HAP-1 (cell line): ENCODE measurements around the gene LMLN.
"Not testable (repeated sequence)": the region's sequence is repeated elsewhere in the genome, so short reads cannot be mapped to it uniquely, and the experiment has no call there.

ENCODE experiments used
- DNase-seq, 2 experiments: peaks; one replicate each; pipeline ENCODE4 v3.0.0-alpha.2; 2016 to 2020; ENCODE audit warnings: low spot score in 2 of 2
- H3K27me3 ChIP-seq: fragments of 250-450 bp; sonication (Bioruptor Pico); 2 replicates; pipeline ENCODE4 v1.5.1; 2020; ENCODE audit warnings: low read depth, mild to moderate bottlenecking, moderate library complexity
- H3K36me3 ChIP-seq: fragments of 250-450 bp; sonication (Bioruptor Pico); replicated peaks from 2 replicates; pipeline ENCODE4 v1.5.1; 2020; ENCODE audit warnings: mild to moderate bottlenecking
- H3K4me1 ChIP-seq: fragments of 250-450 bp; sonication (Bioruptor Pico); 2 replicates; pipeline ENCODE4 v1.5.1; 2020; ENCODE audit warnings: mild to moderate bottlenecking
- H3K4me3 ChIP-seq: fragments of 250-450 bp; sonication (Bioruptor Pico); 2 replicates; pipeline ENCODE4 v1.5.1; 2020; ENCODE audit warnings: mild to moderate bottlenecking, moderate library complexity
- H3K9me3 ChIP-seq: fragments of 250-450 bp; sonication (Bioruptor Pico); 2 replicates; pipeline ENCODE4 v1.5.1; 2020; ENCODE audit warnings: mild to moderate bottlenecking, moderate library complexity
- in situ Hi-C: fragments of 300-500 bp; cut with MboI; formaldehyde crosslinking; loops from 3 replicates; pipeline ENCODE4 v1.14.3; 2020; ENCODE audit warnings: low sequenced_read_pairs, inconsistent platforms, mixed read lengths

The LMLN gene

GRCh38 chr3:197949778-197950676 lies 10.0 kb upstream of the LMLN start, which contains the start of gene RPL35A:
Gene RPL35A (plus strand): TSS chr3:197950190. CDS start chr3:197950968, 778 bp downstream.
- H3K27me3 ChIP-seq: no peaks in the 10 kb centered on the region; the same call in 1 of the 2 replicates
- H3K36me3 ChIP-seq: peaks cover 47% of the 10 kb centered on the region
- H3K4me3 ChIP-seq: peak within 1 kb of the TSS; percentile 75
- DNase-seq: peak; percentile 87 to 97
- in situ Hi-C loops: no loop called here
- H3K4me1 ChIP-seq: peaks cover 10% of the 10 kb centered on the region
- H3K9me3 ChIP-seq: no peaks in the 10 kb centered on the region

DNA sequence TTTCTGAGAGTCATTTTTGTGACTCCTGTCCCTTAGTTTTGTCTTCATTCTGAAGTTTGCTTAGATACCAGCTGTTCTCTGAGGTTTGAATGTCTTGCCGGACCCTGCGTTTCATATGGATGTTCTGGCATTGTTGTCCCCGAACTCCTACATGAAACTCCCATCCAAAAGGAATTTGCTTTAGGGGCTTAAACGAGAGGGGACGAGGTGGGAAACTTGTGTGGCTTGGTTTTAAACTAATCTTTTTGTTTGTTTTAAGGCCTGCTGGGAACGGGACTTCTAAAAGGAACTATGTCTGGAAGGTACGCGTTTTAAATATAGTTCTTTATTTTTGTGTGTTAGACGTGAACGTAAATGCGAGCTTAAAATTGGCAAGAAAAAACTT lies 9.3 kb upstream of the LMLN start:
- in situ Hi-C loops: no loop called here
- Histone ChIP-seq H3K27me3 (no peaks in the 10 kb centered on the region; the same call in 1 of the 2 replicates), H3K4me1 (peaks cover 10% of the 10 kb centered on the region), H3K9me3 (no peaks in the 10 kb centered on the region), H3K36me3 (peaks cover 54% of the 10 kb centered on the region), H3K4me3 (peak overlapping the region; percentile 75)
- no peak for DNase-seq

- H3K9me3 ChIP-seq: no peaks in the 10 kb centered on the region
- DNase-seq: peak in 1 of 2 experiments; percentile 45
- peak overlapping the region; percentile 75 for H3K4me3 ChIP-seq
- H3K36me3 ChIP-seq: peaks cover 61% of the 10 kb centered on the region
- in situ Hi-C loops: no loop called here
- H3K4me1 ChIP-seq: peaks cover 13% of the 10 kb centered on the region
- H3K27me3 ChIP-seq: no peaks in the 10 kb centered on the region; the same call in 1 of the 2 replicates
Measured at GRCh38 chr3:197951392-197951990, 8.5 kb upstream of the LMLN start.

GRCh38 chr3:197952440-197952839 lies 7.6 kb upstream of the LMLN start:
- H3K27me3 ChIP-seq: no peaks in the 10 kb centered on the region
- no peak for DNase-seq
- H3K36me3 ChIP-seq: peaks cover 64% of the 10 kb centered on the region
- H3K9me3 ChIP-seq: no peaks in the 10 kb centered on the region
- peak overlapping the region; percentile 75; the same call in 1 of the 2 replicates for H3K4me3 ChIP-seq
- H3K4me1 ChIP-seq: peaks cover 20% of the 10 kb centered on the region
- in situ Hi-C loops: no loop called here

DNA sequence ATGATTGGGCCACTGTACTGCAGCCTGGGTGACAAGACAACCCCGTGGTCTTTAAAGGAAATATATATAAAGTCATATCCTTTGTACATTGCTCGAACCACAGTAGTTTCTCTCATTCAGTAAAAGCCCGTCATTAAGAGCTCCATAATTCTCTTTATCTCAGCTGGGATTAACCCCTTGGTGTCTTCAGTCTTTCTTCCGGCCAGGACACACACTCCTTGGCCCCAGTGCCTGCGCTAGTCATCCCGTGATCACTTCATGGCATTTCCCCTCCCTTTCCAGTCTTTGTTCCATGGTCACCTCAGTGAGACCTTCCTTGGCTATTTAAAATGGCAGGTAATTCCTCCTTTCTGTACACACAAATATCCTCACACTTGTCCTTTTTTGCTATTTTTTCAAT lies 6.7 kb upstream of the LMLN start:
- Histone ChIP-seq H3K4me1 (peaks cover 26% of the 10 kb centered on the region), H3K4me3 (no peak overlapping the region), H3K36me3 (peaks cover 64% of the 10 kb centered on the region), H3K27me3 (no peaks in the 10 kb centered on the region), H3K9me3 (no peaks in the 10 kb centered on the region)
- in situ Hi-C loops: no loop called here
- no peak for DNase-seq

DNA sequence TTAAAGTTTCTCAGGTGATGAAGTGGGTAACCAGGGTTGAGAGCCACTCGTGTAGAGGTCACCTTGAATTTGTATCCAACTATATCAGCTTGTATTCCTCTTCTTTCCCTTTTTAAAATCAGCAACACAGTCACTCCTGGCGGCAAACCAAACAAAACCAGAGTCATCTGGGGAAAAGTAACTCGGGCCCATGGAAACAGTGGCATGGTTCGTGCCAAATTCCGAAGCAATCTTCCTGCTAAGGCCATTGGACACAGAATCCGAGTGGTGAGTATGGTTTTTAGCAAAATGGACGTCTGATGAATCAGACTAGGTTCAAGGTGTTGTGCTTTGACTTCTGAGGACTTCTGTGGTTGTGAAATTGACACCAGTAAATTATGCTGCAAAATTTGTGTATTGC lies 6.1 kb upstream of the LMLN start:
- no peak overlapping the region for H3K4me3 ChIP-seq
- peaks cover 64% of the 10 kb centered on the region for H3K36me3 ChIP-seq
- no peaks in the 10 kb centered on the region for H3K27me3 ChIP-seq
- no peaks in the 10 kb centered on the region for H3K9me3 ChIP-seq
- DNase-seq: no peak
- peaks cover 29% of the 10 kb centered on the region for H3K4me1 ChIP-seq
- in situ Hi-C loops: no loop called here

DNA sequence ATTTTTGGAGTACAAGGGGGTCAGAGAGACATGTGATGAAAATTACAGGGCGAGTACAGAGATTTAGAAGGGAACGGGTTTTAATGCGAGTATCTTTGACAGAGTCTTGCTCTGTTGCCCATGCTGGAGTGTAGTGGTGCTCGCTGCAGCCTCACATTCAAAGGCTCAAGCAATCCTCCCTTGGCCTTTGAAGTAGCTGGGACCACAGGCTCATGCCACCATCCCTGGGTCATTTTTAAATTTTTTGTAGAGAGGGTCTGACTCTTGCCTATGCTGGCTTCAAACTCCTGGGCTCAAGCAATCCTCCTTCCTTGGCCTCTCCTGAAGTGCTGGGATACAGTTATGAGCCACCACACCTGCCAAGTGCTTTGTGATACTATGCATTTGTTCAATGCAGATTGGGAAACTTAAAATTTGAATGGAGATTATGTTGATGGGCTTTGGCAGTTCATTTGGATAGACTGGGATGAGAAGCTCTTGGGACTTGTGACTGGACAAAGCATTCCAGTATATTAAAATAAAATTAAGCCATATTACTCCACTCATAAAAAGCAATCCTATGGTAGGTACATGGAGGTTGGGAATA lies 4.0 kb upstream of the LMLN start:
- Histone ChIP-seq H3K9me3 (no peaks in the 10 kb centered on the region), H3K4me1 (peaks cover 42% of the 10 kb centered on the region), H3K4me3 (no peak overlapping the region), H3K27me3 (no peaks in the 10 kb centered on the region), H3K36me3 (peaks cover 57% of the 10 kb centered on the region)
- no peak for DNase-seq
- in situ Hi-C loops: no loop called here

DNA sequence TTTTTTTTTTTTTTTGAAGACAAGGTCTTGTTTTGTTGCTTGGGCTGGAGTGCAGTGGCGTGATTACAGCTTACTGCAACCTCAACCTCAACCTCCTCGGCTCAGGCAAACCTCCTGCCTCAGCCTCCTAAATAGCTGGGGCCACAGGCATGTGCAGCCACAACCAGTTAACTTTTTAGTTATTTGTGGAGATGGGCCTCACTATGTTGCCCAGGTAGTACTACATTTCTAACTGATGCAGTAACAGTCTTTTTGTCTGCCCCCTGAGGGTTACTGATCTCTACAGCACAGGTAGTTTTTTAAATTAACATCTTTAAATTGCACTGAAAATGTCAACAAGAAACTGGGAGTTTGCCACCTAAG lies 3.4 kb upstream of the LMLN start:
- DNase-seq: no peak
- H3K27me3 ChIP-seq: no peaks in the 10 kb centered on the region
- peaks cover 51% of the 10 kb centered on the region for H3K36me3 ChIP-seq
- in situ Hi-C loops: no loop called here
- no peaks in the 10 kb centered on the region for H3K9me3 ChIP-seq
- no peak overlapping the region for H3K4me3 ChIP-seq
- H3K4me1 ChIP-seq: peaks cover 47% of the 10 kb centered on the region

GRCh38 chr3:197957790-197958133 lies 2.3 kb upstream of the LMLN start:
- H3K4me3 ChIP-seq: no peak overlapping the region
- H3K27me3 ChIP-seq: no peaks in the 10 kb centered on the region
- in situ Hi-C loops: no loop called here
- DNase-seq: no peak
- H3K36me3 ChIP-seq: peaks cover 39% of the 10 kb centered on the region
- H3K4me1 ChIP-seq: peaks cover 47% of the 10 kb centered on the region
- no peaks in the 10 kb centered on the region for H3K9me3 ChIP-seq

DNA sequence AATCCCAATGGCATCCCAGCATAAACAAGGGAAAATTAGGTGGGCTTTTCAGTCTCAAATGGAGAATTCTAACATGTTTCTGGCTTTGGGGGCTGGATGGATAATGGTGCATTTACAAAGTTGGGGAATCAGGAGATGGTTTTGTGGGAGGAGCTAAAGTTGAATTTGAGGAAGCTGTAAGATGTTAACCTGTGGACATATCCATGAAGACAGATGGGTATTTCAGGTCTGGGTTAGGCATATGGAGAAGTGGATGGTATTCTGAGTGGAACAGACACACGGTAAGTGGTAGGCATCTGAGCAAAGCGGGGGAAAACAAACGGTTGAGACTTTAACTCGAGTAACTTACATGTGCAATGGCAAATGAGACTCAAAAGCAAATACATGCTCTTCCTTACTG lies 1.7 kb upstream of the LMLN start:
- H3K27me3 ChIP-seq: no peaks in the 10 kb centered on the region
- no peaks in the 10 kb centered on the region for H3K9me3 ChIP-seq
- no peak overlapping the region for H3K4me3 ChIP-seq
- in situ Hi-C loops: no loop called here
- H3K36me3 ChIP-seq: peaks cover 33% of the 10 kb centered on the region
- no peak for DNase-seq
- H3K4me1 ChIP-seq: peaks cover 43% of the 10 kb centered on the region

- H3K4me3 ChIP-seq, in situ Hi-C loops, H3K27me3 ChIP-seq, DNase-seq, H3K9me3 ChIP-seq: not testable (repeated sequence)
- Histone ChIP-seq H3K4me1 (peaks cover 39% of the 10 kb centered on the region), H3K36me3 (peaks cover 28% of the 10 kb centered on the region)
Measured at GRCh38 chr3:197958848-197959247, 1.2 kb upstream of the LMLN start.

DNA sequence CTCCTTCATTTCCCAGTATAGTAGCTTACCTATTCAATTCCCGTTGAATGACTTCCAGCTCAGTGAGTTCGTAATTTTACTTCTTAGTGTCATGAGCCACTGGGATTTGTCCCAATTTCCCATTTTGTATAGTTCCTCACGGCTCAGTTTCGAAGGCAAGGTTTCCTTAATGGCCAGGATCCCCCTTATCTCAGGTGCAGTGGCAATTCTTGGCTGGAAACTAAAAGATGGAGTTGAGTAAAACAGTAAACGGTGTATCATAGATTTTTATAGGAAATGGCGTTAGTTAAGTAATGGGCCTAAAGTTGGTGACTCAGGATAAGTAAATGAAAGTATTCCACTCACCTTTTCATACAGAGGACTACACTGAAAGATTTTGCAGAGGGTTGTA lies 522 bp upstream of the LMLN start:
- in situ Hi-C loops: no loop called here
- no peaks in the 10 kb centered on the region for H3K27me3 ChIP-seq
- no peaks in the 10 kb centered on the region for H3K9me3 ChIP-seq
- H3K4me3 ChIP-seq: peak overlapping the region; percentile 68
- no peak for DNase-seq
- H3K36me3 ChIP-seq: peaks cover 22% of the 10 kb centered on the region
- H3K4me1 ChIP-seq: peaks cover 37% of the 10 kb centered on the region

DNA sequence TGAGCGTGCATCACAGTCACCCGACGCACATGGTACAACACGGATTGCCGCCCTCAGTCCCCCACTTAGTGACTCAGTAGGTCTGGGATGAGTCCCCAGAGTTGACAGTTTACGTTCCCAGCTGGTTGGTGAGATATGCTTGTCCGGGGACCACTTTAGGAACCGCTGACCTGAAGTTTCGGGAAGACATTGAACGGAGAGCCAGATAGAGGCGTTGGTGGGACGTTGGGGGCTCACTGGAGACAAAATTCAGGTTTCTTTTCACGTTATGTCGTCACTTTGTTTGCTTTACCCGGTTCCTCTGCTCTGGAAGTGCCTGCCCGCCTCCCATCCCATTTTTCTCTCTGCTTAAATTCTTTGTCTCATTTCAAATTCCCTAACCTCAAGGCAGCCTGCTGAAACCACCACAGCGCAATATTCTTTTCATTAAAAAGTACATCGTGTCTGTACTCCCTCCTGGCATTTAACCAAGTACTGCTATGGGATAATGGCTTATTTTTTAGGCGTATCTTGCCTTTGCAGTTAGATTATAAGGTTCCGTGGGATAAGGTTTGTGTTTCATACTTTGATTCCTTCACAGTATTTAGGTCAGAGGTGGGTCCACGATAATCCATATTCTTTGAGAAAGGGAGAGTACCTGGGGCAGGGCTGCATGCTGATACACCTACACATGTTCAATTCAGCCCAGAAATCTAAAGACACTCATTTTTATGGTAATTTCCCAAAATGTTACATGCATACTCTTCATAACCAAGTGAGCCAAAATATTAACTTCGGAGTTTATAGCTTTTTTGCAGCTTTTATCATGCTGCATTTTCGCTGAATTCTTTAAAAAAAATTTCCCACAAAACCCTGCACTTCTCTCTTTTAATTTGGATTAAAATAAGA lies 921 bp downstream of the LMLN start:
- peak overlapping the region; percentile 68 for H3K4me3 ChIP-seq
- no peaks in the 10 kb centered on the region for H3K9me3 ChIP-seq
- in situ Hi-C loops: no loop called here
- H3K36me3 ChIP-seq: peaks cover 7% of the 10 kb centered on the region
- no peak for DNase-seq
- H3K4me1 ChIP-seq: peaks cover 37% of the 10 kb centered on the region
- no peaks in the 10 kb centered on the region for H3K27me3 ChIP-seq
